K562 (cell line): ENCODE data around the gene SLC1A1. TPM values are rescaled to one million over a fixed set of nuclear protein-coding genes. Genes with fewer than 3 reads are reported as not detected.

Experiments used
- NBN ChIP-seq: fragments of 450-650 bp; IDR thresholded peaks from 2 replicates; pipeline ENCODE4 v1.6.1; 2016; ENCODE audit warnings: low read depth, mild to moderate bottlenecking
- PRMT5 ChIP-seq: sonication (generic); formaldehyde crosslinking; IDR thresholded peaks from 2 replicates; pipeline ENCODE4 v1.5.0; 2020; ENCODE audit warnings: missing genetic modification reagents
- RAD51 ChIP-seq: fragments of 450-650 bp; IDR thresholded peaks from 2 replicates; pipeline ENCODE4 v1.7.1; 2016; ENCODE audit warnings: low read depth, mild to moderate bottlenecking, borderline replicate concordance
- SNRNP70 ChIP-seq: fragments of 200-400 bp; formaldehyde crosslinking; optimal IDR thresholded peaks from 2 replicates; pipeline ENCODE3; 2017; ENCODE audit warnings: low read depth, low read length
- ZNF354B ChIP-seq: fragments of 250-450 bp; sonication (Bioruptor Pico); IDR thresholded peaks from 2 replicates; pipeline ENCODE4 v1.4.0; 2020
- polyA plus RNA-seq, 8 experiments: library from polyadenylated mRNA; depleted of rRNA in 4 of 8; stranded (reverse) in 5 of 8; unstranded in 3 of 8; fragments of >200 nt; fragmentation: Nextera tagmentation in 2 of 8; fragmentation: Illumina TruSeq in 1 of 8; extraction: Ambion mirVana in 2 of 8; extraction: Trizol in 1 of 8; gene quantifications; 2 replicates each; pipeline versions ENCODE4 v1.2.1 to v1.2.3, GENCODE V29; 2011 to 2014; ENCODE audit warnings: inconsistent platforms in 1 of 8, missing spikeins in 1 of 8
- total RNA-seq, 7 experiments: library from RNA; depleted of rRNA in 6 of 7; stranded (reverse); fragments of >200 nt in 6 of 7; fragmentation: Illumina TruSeq in 2 of 7; extraction: Trizol in 2 of 7; gene quantifications; 2 replicates each; pipeline versions ENCODE4 v1.2.1 to v1.2.3, GENCODE V29; 2011 to 2021; ENCODE audit warnings: low replicate concordance in 1 of 7
- TF ChIP-seq, protein P1 (sequence below): IDR thresholded peaks from 3 replicates; pipeline ENCODE4 v1.6.1; 2011; ENCODE audit warnings: borderline replicate concordance, mild to moderate bottlenecking, moderate library complexity; ENCODE audit not compliant: insufficient read length; ENCODE audit errors: extremely low read depth
- TF ChIP-seq, protein P2 (sequence below): fragments of 200-800 bp; sonication (Bioruptor generic); IDR thresholded peaks from 2 replicates; pipeline ENCODE4 v1.6.1; 2017; ENCODE audit warnings: missing genetic modification characterization, missing compliant biosample characterization

The SLC1A1 gene
- total and polyA plus RNA-seq, 9 of the 15 experiments (the other 6 are each of a cell fraction or from before 2014, with no cell fraction given), result 0.11 to 0.16 TPM; not detected in 7

DNA sequence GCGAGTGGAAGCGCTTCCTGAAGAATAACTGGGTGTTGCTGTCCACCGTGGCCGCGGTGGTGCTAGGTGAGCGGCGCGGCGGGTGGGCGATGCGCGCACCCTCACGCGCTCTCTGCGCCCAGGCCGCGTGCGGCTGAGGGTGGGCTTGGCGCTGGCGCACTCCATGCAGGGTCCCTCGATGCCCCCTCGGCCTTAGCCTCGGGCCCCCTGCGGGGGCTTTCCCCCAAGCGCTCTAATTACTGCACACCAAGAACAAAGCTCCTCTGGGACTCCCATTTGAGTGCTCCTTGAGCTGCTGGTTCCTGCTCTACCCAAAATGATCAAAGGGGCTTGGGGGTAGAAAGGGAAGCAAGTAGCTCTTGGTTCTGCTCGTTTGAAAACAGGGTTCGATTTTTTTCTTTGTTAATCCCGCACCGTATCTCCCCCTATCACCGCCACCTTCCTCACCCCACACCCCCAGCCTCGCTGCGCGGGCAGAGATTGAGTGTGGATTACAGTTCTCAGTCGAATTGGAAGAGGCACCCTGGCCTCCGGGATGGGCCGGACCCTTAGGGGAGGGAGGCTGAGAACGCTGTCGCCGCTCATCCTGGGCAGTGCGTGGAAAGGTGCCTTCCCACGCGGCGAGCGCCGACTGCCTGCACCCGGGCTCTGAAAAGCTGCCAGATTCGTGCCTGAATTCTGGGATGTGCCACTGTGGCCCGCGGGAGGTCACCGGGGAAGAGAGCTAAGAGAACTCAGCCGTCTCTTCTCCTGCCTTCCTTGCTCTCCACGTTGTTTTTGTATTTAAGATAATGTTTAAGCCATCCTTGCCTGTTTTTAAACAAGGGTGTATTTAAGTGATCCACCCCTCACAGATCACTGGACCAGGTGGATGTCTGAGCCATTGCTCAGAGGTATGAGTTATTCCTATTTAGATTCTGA is 697 bp downstream of the SLC1A1 start (continued):
- TF ChIP-seq, protein P1, sequence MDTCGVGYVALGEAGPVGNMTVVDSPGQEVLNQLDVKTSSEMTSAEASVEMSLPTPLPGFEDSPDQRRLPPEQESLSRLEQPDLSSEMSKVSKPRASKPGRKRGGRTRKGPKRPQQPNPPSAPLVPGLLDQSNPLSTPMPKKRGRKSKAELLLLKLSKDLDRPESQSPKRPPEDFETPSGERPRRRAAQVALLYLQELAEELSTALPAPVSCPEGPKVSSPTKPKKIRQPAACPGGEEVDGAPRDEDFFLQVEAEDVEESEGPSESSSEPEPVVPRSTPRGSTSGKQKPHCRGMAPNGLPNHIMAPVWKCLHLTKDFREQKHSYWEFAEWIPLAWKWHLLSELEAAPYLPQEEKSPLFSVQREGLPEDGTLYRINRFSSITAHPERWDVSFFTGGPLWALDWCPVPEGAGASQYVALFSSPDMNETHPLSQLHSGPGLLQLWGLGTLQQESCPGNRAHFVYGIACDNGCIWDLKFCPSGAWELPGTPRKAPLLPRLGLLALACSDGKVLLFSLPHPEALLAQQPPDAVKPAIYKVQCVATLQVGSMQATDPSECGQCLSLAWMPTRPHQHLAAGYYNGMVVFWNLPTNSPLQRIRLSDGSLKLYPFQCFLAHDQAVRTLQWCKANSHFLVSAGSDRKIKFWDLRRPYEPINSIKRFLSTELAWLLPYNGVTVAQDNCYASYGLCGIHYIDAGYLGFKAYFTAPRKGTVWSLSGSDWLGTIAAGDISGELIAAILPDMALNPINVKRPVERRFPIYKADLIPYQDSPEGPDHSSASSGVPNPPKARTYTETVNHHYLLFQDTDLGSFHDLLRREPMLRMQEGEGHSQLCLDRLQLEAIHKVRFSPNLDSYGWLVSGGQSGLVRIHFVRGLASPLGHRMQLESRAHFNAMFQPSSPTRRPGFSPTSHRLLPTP, result no peak
- TF ChIP-seq, protein P2, sequence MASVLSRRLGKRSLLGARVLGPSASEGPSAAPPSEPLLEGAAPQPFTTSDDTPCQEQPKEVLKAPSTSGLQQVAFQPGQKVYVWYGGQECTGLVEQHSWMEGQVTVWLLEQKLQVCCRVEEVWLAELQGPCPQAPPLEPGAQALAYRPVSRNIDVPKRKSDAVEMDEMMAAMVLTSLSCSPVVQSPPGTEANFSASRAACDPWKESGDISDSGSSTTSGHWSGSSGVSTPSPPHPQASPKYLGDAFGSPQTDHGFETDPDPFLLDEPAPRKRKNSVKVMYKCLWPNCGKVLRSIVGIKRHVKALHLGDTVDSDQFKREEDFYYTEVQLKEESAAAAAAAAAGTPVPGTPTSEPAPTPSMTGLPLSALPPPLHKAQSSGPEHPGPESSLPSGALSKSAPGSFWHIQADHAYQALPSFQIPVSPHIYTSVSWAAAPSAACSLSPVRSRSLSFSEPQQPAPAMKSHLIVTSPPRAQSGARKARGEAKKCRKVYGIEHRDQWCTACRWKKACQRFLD (CRISPR knock-in tag), result no peak
- no peak for TF ChIP-seq RAD51
- no peak for TF ChIP-seq ZNF354B (CRISPR knock-in tag)
- TF ChIP-seq SNRNP70, result no peak
- TF ChIP-seq NBN, result no peak
- TF ChIP-seq PRMT5 (CRISPR knock-in tag), result no peak
